Gastrocnemius medialis (tissue), 4 donors: ENCODE data around the gene GTPBP6. TPM values are rescaled to one million over a fixed set of nuclear protein-coding genes. Genes with fewer than 3 reads are reported as not detected.
"Not testable (repeated sequence)": the region's sequence is repeated elsewhere in the genome, so short reads cannot be mapped to it uniquely, and the experiment has no call there.

ENCODE experiments used
- ATAC-seq, 2 donors: fragments of 150-250 bp; one replicate each; pipeline ENCODE4 v1.9.1; 2016
- DNase-seq, 2 donors: peaks; one replicate each; pipeline ENCODE4 v3.0.0-alpha.2; 2019
- H3K27ac ChIP-seq, 4 donors: fragments of 200-600 bp; sonication (generic); 1 replicate in 1 of 4; 2 replicates in 3 of 4; pipeline ENCODE4 v1.5.1; 2016 to 2018; ENCODE audit warnings: mild to moderate bottlenecking in 2 of 4, moderate library complexity in 1 of 4
- H3K27me3 ChIP-seq, 3 donors: fragments of 200-600 bp; sonication (generic) in 2 of 3; 1 replicate in 1 of 3; 2 replicates in 2 of 3; pipeline versions ENCODE4 v1.5.1 to v1.6.0; 2016 to 2019; ENCODE audit warnings: mild to moderate bottlenecking in 1 of 3, moderate library complexity in 1 of 3
- H3K36me3 ChIP-seq, 2 donors: fragments of 200-600 bp; sonication (generic) in 1 of 2; one replicate each; pipeline ENCODE4 v1.5.1; 2017 to 2018
- H3K4me1 ChIP-seq, 2 donors: fragments of 200-600 bp; sonication (generic) in 1 of 2; one replicate each; pipeline ENCODE4 v1.5.1; 2016 to 2017; ENCODE audit warnings: mild to moderate bottlenecking in 2 of 2
- H3K4me3 ChIP-seq, 4 donors: fragments of 200-600 bp; sonication (generic) in 3 of 4; 1 replicate in 1 of 4; 2 replicates in 3 of 4; pipeline ENCODE4 v1.5.1; 2016 to 2019; ENCODE audit warnings: mild to moderate bottlenecking in 2 of 4
- H3K9me3 ChIP-seq, 3 donors: fragments of 200-600 bp; sonication (generic) in 2 of 3; 1 replicate in 1 of 3; 2 replicates in 2 of 3; pipeline ENCODE4 v1.5.1; 2016 to 2019
- POLR2A ChIP-seq, 2 donors: fragments of 450-650 bp; IDR thresholded peaks; one replicate each; pipeline ENCODE4 v1.6.1; 2017; ENCODE audit warnings: antibody characterized with exemption in 2 of 2, mild to moderate bottlenecking in 2 of 2, moderate library complexity in 2 of 2
- in situ Hi-C, 4 donors: fragments of 200-750 bp; cut with MboI; loops; one replicate each; pipeline versions ENCODE4 v1.15.0 to v1.8.0; 2017; ENCODE audit warnings: low sequenced_read_pairs in 4 of 4
- intact Hi-C: fragments of 100-400 bp; cut with DNase I; formaldehyde crosslinking; loops from one replicate; pipeline ENCODE4 v1.15.1; 2023; ENCODE audit warnings: low total_unique reads
- total RNA-seq, 4 donors: library from RNA; depleted of rRNA; stranded (reverse); fragments of >200 nt; gene quantifications; one replicate each; pipeline versions ENCODE4 v1.1.0 to v1.2.3, GENCODE V29; 2016
- TF ChIP-seq, protein P1 (sequence below), 5 experiments: fragments of 450-650 bp in 3 of 5; fragments of 200-600 bp in 2 of 5; sonication (generic) in 2 of 5; IDR thresholded peaks in 4 of 5; conservative IDR thresholded peaks in 1 of 5; 1 replicate in 4 of 5; 2 replicates in 1 of 5; pipeline ENCODE4 v1.5.1; 2016 to 2019; ENCODE audit warnings: antibody characterized with exemption in 5 of 5, mild to moderate bottlenecking in 3 of 5, moderate library complexity in 3 of 5

GTPBP6 gene
- total RNA-seq, 4 donors from 2014 or later, result 40.1 to 79.4 (median 46.9) TPM

DNA sequence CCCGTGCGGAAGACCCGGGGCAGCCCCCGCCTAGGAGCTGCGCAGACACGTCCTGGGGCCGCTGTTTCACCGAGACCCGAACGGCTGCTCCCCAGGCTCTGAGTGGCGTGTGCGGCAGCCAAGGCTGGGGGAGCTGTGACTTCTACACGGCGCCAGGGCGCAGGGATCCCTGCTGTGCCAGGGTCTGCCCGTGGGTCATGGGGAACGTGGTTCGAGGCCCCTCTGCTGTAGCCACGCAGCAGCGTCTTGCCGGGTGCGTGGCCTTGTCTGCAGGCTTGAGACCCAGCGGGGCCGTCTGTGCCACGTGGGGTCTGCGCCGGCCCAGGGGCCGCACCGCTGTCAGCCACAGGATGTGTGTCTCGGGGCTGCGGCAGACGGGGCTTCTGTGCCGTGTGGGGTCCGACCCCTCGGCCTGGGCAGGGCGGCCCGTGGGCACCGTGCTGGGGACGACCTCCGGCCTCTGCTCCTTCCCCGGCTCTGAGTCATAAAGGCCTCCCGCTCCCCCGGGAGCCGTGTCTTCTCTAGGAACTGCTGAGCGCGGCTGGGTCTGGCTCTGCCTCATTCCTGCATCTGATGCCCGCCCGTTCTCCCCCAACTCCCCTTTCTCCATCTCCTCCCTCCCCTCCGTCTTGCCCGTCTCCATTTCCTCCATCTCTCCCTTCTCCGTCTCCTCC is 12.7 kb upstream of the GTPBP6 start:
- Histone ChIP-seq H3K4me1 (peaks cover 0 to 4% of the 10 kb centered on the region in 2 donors), H3K27ac (no peak overlapping the region), H3K4me3 (peak overlapping the region; percentile 11 to 31 (median 18)), H3K9me3 (no peaks in the 10 kb centered on the region), H3K36me3 (peaks cover 5 to 13% of the 10 kb centered on the region in 2 donors), H3K27me3 (no peaks in the 10 kb centered on the region)
- intact Hi-C loops (no loop called here), in situ Hi-C loops (no loop called here)
- DNase-seq, result no peak
- peak; percentile 23 to 50 for ATAC-seq
- TF ChIP-seq, protein P1, sequence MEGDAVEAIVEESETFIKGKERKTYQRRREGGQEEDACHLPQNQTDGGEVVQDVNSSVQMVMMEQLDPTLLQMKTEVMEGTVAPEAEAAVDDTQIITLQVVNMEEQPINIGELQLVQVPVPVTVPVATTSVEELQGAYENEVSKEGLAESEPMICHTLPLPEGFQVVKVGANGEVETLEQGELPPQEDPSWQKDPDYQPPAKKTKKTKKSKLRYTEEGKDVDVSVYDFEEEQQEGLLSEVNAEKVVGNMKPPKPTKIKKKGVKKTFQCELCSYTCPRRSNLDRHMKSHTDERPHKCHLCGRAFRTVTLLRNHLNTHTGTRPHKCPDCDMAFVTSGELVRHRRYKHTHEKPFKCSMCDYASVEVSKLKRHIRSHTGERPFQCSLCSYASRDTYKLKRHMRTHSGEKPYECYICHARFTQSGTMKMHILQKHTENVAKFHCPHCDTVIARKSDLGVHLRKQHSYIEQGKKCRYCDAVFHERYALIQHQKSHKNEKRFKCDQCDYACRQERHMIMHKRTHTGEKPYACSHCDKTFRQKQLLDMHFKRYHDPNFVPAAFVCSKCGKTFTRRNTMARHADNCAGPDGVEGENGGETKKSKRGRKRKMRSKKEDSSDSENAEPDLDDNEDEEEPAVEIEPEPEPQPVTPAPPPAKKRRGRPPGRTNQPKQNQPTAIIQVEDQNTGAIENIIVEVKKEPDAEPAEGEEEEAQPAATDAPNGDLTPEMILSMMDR (IDR thresholded peaks at IDR 0.05 in 4 of 5, conservative IDR thresholded peaks at IDR 0.05 in 1 of 5), result no peak
- TF ChIP-seq POLR2A (IDR thresholded peaks at IDR 0.05), result no peak

DNA sequence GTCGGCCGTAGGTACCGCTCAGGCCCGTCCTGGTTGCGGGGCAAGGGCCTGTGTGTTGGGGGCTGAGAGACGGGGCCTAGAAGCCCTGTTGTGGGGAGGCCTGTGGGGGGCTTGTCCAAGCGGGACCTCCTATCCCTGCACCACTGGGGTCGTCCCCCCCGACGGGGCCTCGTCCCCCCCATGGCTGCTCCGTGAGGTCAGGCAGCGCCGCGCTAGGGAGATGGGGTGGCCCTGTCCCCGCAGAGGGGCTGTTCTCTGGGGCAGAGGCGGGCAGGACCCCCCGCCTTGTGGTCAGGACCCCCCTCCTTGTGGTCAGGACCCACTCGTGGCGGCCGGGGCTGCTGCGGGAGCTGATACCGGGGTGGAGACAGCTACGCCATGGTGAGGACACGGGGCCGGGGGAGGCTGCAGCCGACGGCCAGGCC is 12.1 kb upstream of the GTPBP6 start:
- TF ChIP-seq, protein P1 (IDR thresholded peaks at IDR 0.05 in 4 of 5, conservative IDR thresholded peaks at IDR 0.05 in 1 of 5), result no peak
- TF ChIP-seq POLR2A (IDR thresholded peaks at IDR 0.05), result no peak
- intact Hi-C loops (no loop called here), in situ Hi-C loops (no loop called here)
- DNase-seq, result no peak
- H3K27ac ChIP-seq, result no peak overlapping the region
- H3K4me1 ChIP-seq, result peaks cover 0 to 4% of the 10 kb centered on the region in 2 donors
- H3K36me3 ChIP-seq, result peaks cover 5 to 13% of the 10 kb centered on the region in 2 donors
- no peak for ATAC-seq
- H3K4me3 ChIP-seq, result peak overlapping the region in 1 of 4 donors; percentile 21
- no peaks in the 10 kb centered on the region for H3K9me3 ChIP-seq
- no peaks in the 10 kb centered on the region for H3K27me3 ChIP-seq

DNA sequence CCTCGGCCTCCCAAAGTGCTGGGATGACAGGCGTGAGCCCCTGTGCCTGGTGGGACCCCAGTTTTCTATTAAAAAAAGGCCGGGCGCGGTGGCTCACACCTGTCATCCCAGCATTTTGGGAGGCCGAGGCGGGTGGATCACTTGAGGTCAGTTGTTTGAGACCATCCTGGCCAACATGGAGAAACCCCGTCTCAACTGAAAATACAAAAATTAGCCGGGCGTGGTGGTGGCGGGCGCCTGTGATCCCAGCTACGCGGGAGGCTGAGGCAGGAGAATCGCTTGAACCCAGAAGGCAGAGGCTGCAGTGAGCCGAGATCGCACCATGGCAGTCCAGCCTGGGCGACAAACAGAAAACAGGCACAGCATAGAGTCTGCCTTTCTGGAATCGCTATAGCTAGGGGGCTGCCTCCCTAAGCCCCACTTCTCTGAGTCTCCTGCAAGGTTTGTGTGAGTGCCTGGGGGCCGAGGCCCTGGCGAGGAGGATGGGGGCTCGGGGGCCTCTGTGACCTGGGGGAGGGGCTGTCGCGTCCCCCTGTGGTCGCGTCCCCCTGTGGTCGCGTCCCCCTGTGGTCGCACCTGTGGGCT is 11.6 kb upstream of the GTPBP6 start:
- H3K4me3 ChIP-seq, H3K27me3 ChIP-seq, H3K9me3 ChIP-seq, in situ Hi-C loops, ATAC-seq, intact Hi-C loops, H3K4me1 ChIP-seq, DNase-seq, H3K27ac ChIP-seq: not testable (repeated sequence)
- H3K36me3 ChIP-seq, result peaks cover 5 to 13% of the 10 kb centered on the region in 2 donors

- in situ Hi-C loops, result loop anchor here in 1 of 4 donors (10.0 kb wide), 1 partner anchor 55 kb away; the partner anchor contains the start of gene PPP2R3B
- DNase-seq, result no peak
These were observed 10.8 kb upstream of the GTPBP6 start for GRCh38 chrX:329291-329910.

More at GRCh38 chrX:329291-329910, 10.8 kb upstream of the GTPBP6 start:
- no peak for TF ChIP-seq POLR2A (IDR thresholded peaks at IDR 0.05)
- TF ChIP-seq, protein P1 (IDR thresholded peaks at IDR 0.05 in 4 of 5, conservative IDR thresholded peaks at IDR 0.05 in 1 of 5), result no peak
- Histone ChIP-seq H3K4me1 (peaks cover 0 to 4% of the 10 kb centered on the region in 2 donors), H3K9me3 (no peaks in the 10 kb centered on the region), H3K27me3 (peaks cover 0 to 7% (median 3%) of the 10 kb centered on the region in 3 donors), H3K27ac (no peak overlapping the region), H3K4me3 (no peak overlapping the region), H3K36me3 (peaks cover 5 to 13% of the 10 kb centered on the region in 2 donors)
- ATAC-seq, result no peak
- intact Hi-C loops, result no loop called here
